Suppressor macrophage treated with lipopolysaccharide for 4 hours (primary cell): ENCODE measurements around the gene PTGDS.

ENCODE experiments used
- DNase-seq: peaks from one replicate; pipeline ENCODE4 v3.0.0-alpha.2; 2020

PTGDS gene

DNA sequence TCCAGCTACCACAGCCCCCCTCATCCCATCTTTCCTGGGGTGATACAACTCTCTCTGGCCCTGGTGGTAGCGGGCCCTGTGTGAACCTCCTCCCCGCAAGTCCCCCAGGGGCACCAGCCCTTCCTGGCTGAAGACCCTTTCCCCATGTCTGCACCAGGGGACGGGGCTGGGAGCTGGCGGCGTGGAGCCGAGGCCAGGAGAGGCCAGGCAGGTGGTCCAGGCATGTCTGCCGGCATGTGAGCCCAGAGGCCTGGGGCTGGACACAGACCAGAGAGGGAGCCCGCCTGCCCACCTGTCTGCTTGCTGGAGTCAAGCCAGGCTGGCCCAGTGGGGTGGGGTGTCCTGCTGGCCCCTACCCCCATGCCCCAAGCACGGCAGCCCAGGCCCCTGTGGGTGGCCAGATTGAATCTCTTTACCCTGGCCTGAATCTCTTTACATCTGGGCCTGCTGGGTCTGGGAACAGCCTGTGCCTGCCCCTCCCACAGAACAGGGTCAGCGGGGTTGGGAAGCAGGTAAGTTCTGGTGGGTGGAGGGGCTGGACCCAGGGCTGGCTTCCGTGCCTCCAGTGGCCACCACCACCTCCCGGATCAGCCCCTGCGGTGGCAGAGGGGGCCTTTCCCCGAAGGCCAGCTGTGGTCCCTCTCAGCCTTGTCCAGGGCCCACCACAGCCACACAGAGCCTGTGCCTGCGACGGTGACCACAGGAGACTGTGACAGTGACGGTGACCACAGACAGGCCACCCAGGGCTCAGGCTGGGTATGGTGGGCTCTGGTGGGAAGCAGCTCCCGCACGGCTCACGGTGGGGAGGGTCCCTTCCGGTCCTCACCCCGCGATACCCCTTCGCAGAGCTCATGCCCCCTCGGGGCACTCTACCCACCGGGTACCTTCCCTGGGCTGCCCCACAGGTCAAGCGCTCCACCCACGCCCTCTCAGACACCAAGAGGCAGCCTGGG lies 18.1 kb upstream of the PTGDS start:
- no peak for DNase-seq

DNA sequence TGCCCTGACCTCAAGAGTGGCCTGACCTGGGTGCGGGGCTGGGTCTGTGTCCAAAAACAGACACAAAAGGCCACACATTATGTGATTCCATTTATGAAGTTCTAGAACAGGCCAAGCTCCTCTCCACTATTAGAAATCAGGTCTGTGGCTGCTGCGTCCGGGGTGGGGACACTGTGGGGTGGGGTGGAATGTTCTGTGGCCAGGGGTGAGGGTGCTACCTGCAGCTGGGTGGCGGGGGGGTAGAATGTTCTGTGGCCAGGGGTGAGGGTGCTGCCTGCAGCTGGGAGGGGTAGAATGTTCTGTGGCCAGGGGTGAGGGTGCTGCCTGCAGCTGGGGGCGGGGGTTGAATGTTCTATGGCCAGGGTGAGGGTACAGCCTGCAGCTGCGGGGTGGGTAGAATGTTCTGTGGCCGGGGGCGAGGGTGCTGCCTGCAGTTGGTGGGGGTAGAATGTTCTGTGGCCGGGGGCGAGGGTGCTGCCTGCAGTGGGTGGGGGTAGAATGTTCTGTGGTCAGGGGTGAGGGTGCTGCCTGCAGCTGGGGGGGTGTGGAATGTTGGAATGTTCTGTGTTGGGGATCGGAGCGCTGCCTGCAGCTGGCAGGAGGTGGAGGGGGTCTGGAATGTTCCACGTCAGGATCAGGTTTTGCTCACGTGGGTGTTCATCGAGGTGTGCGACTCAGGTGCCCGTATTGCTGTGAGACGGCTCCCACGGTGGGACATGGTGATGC lies 16.9 kb upstream of the PTGDS start:
- no peak for DNase-seq

DNA sequence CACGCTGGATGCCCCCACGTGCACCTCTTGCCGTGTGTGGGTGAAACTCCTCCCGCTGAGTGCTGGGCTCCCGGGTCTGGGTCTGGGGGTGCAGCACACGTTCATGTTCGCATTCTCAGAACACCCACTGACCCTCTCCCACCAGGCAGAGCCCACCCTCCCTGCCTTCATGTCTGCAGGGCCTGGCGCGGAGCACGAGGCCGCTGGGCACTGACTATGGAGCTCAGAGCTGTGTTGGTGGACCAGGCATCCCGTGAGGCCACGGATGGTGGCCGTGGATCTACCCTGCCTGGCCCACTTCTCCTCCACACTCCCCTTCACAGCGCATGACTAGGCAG lies 16.4 kb upstream of the PTGDS start:
- no peak for DNase-seq

DNA sequence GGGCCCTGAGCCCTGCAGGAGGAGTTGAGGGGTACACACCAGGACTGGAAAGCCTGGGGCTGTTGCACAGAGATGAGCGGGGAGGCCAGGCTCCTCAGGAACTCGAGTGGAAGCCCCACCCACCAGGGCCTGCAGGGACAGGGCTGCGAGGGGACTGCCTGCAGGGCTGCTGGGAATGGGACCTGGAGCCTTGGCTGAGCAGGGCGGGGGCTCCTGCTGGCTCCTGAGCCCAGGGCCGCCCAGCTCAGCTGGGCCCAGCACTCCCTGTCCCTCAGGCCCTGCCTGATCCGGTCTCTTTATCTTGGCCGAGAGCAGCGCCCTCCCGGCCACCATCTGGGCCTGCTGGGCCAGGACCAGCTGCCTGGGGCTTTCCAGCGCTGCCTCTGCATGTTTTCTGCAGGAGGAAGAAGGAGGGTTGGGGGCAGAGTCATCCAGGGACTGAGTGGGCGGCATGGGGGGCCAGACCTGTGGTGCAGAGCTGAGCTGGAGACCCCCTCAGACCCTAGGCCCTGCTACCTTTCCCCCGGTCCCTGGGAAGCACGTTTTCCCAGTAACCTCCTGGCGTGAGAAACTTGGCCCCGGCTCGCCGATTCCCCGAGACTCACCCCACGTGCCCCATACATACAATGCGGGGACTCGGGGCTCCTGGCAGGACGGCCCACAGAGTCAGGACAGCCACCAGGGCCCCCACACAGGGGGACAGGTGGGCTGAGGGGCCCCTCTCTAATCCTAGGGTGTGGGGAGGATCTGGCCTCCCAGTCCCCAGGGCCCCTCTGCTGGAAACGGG lies 15.8 kb upstream of the PTGDS start:
- no peak for DNase-seq

DNA sequence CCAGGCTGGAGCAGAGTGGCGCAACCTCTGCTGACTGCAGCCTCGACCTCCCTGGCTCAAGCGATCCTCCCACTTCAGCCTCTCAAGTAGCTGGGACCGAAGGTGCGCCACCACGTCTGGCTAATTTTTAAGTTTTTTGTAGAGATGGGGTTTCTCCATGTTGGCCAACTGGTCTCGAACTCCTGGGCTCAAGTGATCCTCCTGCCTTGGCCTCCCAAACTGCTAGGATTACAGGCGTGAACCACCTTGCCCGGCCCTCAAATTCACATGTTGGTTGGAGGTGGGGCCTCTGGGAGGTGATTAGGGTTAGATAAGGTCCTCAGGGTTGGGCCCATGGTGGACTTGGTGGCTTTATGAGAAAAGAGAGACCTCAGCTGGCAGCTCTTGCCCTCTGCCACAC lies 15.1 kb upstream of the PTGDS start:
- DNase-seq = no peak

DNA sequence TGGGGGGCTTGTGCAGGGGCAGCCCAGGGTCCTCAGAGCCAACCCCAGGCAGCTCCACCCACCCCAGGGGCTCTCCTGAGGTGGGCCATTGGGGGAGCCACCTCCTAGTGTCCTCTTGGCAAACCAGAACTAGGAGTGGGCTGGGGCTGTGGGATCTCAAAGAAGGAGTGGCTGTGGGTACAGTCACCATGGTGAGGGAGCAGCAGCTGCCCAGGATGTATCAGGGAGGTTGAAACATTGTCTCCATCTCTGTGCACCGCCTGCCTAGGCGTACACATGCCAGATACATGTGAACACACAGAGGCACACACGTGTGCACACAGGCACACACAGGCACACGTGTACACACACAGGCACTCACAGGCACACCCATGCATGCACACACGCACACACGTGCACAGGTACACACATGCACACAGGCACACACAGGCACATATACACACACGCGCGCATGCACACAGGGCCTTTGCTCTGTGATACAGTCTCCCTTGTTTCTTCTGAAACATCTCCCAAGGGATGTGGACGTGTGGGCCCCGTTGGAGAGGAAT lies 14.5 kb upstream of the PTGDS start:
- DNase-seq = no peak

DNA sequence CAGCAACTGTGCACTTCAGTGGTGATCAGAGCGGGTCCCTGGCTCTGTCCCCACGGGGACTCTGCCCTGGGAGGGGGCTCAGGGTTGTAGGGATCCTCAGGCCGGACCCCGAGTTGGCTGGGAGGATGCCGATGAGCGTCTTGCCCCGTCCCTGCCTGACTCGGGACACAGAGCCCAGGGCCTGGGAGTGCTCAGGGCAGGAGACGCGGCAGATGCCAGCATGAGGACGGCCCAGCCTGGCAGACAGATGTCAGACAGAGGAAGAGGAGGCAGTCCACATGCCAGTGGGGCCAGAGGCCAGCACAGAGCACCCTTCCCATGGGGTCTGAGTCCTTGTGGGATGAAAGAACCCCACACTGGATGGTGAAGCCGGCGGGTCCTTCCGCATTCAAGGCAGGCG lies 14.0 kb upstream of the PTGDS start:
- no peak for DNase-seq

DNA sequence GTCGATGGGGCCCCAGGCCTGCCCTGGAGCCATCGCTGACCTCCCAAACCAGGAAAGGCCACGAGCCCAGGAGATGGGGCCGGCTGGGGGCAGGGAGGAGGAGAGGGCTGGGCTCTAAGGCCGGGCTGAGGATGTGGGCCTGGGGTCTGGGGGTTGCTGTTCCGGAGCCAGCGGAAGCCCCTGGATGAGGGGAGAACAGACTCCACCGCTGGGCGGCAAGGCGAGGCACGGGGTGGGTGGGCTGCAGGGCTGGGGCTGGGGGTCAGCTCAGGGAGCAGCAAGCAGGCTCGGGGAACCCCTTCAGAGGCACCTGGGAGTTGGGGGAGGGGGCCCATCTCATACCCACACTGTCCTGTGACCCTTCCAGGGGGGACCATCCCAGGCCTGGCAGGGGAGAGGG lies 13.6 kb upstream of the PTGDS start:
- no peak for DNase-seq

DNA sequence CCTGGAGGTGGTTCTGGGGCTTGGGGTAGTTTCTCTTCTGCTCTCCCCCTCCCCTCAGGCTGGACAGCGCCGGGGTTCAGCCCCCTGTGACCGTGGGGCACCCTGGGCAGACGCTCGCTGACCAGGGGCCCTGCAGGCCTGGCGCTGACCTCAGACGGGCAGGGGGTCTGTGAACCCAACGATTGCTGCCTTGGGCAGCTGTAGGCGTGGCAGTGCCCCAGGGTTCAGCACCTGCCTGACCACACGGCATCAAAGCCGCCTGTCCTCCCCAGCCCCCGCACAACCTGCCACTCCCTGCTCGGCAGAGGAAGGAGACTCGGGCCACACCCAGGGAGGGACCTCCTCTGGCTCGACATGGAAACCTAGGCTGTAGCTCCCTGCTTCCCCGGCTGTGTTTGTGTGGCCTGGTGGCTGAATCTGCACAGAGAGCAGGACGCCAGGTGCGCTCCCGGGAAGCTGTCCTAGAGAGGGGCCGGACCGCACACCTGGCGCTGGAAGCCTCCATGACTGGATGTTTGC lies 13.1 kb upstream of the PTGDS start:
- DNase-seq = no peak

DNA sequence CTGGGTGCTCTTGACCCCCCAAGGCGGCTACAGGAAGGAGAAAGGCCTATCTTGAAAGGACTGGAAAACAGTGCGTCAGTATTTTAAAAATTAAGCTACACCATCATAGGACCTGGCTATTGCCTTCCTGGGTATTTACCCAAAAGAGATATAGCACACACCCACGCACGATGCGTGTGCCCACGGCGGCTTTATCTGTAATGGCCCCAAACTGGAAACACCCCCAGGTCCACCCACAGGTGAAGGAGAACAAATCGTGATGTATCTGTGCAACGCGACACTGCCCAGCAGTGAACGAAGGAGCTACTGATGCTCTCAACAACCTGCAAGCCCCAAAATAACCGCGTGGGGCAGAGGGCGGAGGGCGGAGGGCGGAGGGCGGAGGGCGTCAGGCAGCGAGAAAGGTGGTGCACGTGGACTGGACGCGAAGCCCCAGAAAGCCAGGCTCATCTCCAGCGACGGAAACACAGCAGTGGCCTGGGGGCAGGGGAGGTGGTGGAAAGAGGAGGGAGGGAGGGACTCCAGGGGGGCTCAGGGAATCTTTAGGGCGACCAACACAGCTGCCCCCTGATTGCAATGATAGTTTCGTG lies 12.4 kb upstream of the PTGDS start:
- DNase-seq = no peak

DNA sequence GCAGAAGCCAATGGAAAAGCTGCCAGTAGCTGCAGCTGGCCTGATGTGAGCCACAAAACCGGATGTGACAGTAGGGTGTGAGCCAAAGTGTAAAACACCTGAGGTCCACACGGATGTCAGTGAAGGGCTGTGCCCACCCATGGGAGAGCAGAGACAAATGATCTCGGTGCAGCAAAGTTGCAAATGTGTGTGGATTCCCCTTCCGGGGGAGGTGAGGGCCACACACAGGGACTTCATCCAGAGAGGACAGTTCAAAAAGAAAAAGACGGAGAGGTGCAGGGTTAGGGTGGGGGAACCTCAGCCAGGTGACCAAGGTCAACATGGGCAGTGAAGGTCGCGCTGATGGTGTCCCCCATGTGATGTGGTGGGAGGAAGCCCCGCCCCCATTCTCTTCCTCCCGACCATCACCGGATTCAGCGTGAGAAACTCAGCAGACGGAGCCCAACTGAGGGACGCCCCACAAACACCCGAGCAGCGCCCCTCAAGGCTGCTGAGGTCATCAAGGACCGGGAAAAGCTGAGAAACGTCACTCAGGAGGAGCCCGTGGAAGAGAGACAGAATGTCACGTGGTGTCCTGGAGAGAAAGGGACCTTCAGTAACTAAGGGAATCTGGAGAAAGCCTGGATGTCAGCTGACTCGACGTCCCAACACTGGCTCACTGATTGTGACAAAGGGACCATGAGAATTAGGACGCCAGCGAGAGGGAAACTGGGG lies 11.4 kb upstream of the PTGDS start:
- peak; percentile 61 for DNase-seq

DNA sequence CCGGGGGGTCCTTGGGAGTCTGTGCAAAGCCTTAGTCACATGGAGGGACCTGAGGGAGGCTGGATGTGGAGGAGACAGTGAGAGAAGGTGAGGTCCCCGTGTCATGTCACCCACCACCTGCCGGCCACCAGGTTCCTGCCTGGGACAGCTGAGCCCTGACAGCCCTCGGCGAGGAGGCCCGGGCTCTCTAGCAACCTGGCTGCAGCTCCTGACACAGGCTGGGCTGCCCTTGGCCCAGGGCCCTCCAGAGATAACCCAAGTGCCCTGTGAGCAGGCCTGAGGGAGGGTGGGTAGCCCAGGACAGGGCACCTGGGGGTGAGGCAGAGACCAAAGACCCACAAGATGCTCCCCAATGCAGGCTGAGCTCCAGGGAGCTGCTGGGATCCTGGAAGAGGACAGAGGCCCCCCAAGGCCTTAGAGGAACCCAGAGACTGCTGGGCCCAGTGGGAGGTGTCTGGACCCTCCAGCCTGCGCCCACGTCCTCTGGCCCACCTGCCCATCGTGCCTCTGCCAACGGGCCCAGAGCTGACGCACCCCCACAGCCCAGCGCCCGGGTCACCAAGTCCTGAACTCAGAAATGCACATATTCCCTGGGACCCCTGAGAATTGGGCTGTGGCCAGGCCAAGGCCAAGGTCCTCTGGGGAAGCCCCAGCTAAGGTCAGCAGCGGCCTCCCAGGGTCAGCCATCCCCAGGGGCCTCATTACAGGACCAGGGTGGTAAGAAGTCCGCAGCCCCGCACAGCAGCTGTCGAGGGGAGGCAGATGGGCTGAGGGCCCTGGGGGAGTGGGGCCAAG lies 8.8 kb upstream of the PTGDS start:
- no peak for DNase-seq

DNA sequence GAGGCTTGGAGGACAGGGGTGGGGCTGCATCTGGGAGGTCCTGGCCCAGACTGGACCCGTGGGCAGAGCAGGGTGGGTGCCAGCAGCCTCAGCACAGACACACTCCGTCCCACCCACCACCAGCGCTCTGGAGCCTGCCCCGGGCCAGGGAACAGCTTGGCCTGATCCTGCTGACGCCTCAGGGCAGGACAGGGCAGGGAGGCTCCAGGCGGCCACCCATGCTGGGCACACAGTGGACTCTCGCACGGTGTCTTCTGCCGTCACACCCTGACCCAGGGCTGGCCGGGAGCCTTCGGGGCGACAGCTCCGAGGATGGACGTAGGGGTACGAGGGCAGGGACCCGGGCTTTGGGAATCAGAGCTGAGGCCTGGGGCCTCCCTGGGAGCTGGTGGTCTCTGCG lies 8.2 kb upstream of the PTGDS start:
- no peak for DNase-seq

DNA sequence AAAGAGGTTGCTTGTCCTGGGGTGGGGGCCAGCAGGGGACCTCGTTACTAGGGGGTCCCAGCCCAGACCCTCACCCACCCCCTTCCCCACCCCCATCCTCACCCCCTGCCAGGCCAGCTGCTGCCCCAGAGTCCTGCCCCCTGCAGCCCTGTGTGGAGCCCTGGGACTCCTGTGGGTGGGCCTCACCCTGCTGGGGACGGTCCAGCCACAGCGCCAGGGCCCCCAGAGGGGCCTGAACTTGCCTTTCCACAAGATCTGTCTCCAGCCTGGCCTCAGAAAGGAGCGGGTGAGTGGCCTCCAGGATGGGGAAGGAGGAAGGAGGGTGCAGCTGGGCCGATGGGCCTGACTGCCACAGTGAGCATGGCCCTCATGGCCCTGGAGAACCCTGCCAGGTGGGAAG lies 7.5 kb upstream of the PTGDS start:
- no peak for DNase-seq

DNA sequence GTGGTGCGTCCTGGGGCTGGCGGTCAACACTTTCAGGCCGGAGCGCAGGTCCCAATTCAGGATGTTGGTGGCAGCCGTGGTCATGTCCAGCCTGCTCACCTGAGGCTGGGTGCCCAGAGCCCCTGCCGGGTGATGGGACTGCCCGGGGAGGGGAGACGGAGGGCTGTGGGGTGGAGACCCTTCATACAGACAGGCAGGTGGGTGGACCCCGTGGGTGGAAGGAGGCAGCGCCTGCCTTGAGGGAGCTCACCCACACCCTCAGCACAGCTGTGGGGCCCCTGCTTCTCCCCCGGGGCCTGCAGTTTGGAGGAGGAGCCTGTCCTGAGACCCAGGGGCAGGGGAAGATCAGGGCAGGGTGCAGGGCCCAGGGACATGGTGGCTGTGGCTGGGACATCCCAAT lies 6.9 kb upstream of the PTGDS start:
- no peak for DNase-seq

DNA sequence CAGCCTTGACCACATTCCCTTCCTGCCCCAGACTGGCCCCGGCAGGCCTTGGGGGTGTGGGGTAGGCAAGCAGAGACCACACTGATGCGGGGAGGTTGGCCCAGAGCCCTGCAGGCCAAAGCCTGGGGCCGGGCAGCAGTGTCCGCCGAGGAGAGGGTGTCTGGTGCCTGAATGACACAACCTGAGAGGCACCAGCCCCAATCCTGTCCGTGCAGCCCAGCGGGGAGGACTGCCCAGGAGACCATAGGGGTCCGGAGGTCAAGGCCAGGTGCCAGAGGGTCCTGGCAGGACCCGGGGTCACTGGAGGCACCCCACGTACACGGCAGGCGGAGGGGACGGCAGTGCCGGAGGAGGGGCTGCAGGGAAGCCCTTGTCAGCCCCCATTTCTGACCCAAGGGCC lies 5.6 kb upstream of the PTGDS start:
- DNase-seq = no peak

DNA sequence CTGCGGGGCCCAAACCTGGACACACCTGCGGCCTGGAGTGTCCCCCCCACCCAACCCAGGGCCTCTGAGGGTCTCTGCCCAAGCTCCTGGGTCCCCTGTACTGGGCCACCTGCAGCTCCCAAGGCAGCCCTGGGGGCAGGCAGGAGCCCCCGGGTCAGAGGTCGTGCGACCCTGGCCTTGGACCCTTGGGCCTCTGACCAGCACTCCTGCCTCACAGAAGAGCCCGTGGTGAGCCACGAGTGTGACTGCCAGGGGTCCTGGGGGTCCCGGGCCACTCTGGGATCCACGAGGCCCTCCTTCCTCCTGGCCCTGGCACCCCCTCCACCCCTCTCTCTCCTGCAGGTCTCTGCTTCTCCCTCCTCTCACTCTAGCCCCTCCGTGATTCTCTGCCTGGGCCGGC lies 5.0 kb upstream of the PTGDS start:
- no peak for DNase-seq

DNA sequence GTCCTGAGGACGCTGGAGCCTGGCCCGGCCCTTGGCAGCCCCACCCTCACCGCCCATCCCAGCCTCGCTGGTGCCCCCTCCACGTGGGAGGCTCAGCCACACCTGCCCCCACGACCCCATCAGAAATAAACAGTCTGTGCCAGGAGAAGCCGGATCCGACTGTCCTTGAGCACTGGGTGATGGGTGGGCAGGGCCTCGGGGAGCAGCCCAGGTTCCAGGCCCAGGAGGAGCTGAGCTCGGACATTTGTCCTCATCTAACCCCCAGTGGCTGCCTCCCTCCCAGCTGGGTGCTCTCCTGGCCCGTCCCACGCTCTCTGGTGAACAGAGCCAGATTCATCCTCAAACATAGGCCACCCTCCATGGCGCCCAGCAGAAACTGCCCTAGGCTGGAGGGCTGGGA lies 4.6 kb upstream of the PTGDS start:
- no peak for DNase-seq

DNA sequence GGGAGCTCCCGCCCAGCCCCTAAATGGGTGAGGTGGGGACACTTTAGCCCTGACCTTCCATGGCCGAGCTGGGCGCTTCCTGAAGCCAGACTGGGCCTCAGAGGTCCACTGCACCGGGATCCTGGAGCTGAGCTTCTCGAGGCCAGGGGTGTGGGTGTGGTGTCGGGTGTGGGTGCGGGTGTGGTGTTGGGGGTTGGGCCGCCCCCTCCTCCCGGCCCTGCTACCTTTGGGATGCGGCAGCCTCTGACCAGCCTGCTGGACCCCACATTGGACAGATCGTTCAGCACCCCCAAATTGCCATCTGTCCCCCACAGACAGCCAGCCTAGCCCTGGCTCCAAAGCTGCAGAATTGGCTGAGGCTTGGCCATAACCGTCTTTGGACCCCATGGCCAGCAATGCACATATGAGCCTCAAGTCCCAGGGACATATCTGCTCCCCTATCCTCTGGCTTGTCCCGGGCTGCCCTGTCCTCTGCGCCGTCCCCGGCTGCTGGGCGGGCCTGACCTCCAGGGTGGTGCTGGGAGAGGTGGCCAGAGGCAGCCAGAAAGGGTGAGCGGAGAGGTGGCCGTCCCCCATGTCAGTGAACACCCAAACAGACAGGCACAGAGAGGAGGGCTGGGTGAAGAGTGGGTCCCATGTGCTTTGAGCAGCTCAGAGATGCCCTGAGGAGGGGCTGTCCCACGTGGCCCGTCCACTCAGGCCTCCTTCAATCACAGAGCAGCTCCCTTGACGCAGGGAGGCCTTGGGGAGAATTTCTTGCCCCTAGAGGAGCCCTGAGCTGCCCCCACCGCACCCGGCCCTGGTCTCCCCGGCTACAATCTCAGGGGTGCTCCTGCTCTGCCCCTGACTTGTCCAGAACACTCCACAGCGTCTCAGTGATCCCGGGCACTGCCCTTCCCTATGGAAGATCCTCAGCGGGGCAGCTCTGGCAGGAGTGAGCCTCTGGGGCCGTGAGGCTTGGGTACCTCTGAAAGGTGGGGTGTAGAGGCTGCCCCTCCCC lies 3.4 kb upstream of the PTGDS start:
- DNase-seq = no peak
